NCI-H2107 (cell line): ENCODE data around the gene CLPX.
"Not testable (repeated sequence)": the region's sequence is repeated elsewhere in the genome, so short reads cannot be mapped to it uniquely, and the experiment has no call there.

Experiments
- DNase-seq: peaks from one replicate; lab custom pipeline; 2025; lab: John Stamatoyannopoulos, UW

Gene CLPX

DNA sequence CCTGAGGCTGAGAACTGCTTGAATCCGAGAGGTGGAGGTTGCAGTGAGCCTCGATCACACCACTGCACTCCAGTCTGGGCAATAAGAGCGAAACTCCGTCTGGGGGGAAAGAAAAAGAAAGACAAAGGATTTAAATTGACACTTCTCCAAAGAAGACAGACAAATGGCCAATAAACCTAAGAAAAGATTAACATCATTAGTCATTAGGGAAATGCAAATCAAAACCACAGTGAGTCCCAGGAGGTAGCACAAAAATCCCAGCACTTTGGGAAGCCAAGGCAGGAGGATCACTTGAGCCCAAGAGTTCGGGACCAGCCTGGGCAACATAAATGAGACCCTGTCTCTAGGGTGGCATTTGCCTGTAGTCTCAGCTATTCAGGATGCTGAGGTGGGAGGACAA, 12.6 kb downstream of the CLPX start:
- no peak for DNase-seq

DNA sequence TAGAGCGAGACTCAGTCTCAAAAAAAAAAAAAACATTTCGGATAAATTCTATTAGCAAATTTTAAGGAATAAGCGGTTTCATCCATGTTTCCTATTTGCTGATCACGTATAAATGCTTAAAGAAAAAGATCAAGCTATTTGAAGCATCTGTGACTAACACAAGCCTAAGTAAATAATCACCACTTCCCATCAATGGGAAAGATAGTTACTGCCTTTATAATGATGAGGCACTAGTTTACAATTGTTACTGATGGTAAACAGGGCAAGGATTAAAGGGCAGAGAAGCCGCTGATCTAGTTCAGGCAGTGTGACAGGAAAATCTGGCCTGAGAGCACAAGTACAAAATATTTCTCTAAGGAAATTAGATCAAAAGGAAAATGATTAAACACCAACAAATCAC, 13.7 kb downstream of the CLPX start:
- no peak for DNase-seq

- no peak for DNase-seq
Observed at GRCh38 chr15:65165875-65166274, 19.3 kb downstream of the CLPX start.

DNA sequence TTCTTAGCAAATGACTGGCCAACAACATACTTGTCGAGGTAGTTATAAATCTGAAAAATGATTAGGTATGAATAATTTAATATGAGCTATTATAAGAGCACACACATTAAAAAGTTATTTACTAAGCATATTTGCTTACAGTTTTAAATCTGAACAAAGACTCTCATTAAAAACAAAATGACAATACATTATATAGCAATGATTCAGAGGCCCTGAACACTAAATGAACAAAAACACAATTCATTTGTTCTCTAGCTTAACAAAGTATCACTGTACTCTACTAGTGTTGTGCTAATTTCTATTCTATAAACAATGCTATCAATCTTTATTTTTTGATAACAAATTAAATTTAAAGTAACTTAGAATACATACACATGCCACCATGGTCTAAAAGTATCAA, 21.0 kb downstream of the CLPX start:
- no peak for DNase-seq

GRCh38 chr15:65163041-65163440, 22.1 kb downstream of the CLPX start:
- DNase-seq, result no peak

GRCh38 chr15:65156692-65157091, 28.4 kb downstream of the CLPX start:
- DNase-seq, result no peak

GRCh38 chr15:65154720-65155119, 30.4 kb downstream of the CLPX start:
- no peak for DNase-seq

GRCh38 chr15:65147902-65148301, 37.2 kb downstream of the CLPX start:
- no peak for DNase-seq

- DNase-seq, result no peak
Observed at GRCh38 chr15:65146438-65146837, 38.7 kb downstream of the CLPX start.

DNA sequence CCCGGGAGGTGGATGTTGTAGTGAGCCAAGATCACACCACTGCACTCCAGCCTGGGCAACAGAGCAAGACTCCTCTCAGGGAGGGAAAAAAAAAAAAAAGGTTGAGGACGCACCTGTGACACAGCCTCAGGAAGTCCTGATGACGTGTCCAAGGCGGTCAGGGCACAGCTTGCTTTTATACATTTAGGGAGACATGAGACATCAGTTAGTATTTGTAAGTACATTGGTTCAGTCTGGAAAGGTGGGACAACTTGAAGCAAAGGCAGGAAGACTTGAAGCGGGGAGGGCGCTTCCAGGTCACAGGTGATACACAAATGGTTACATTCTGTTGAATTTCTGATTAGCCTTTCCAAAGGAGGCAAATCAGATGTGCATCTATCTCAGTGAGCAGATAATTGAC, 46.5 kb downstream of the CLPX start:
- not testable (repeated sequence) for DNase-seq

- DNase-seq, result not testable (repeated sequence)
Observed at GRCh38 chr15:65137893-65138292, 47.2 kb downstream of the CLPX start.

DNA sequence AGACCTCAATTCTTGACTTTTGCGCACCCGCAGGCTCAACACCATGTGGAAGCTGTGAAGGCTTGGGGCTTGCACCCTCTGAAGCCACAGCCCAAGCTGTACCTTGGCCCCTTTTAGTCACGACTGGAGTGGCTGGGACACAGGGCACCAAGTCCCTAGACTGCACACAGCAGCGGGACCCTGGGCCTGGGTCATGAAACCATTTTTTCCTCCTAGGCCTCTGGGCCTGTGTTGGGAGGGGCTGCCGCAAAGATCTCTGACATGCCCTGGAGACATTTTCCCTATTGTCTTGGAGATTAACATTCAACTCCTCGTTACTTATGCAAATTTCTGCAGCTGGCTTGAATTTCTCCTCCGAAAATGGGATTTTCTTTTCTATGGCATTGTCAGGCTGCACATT, 48.1 kb downstream of the CLPX start:
- not testable (repeated sequence) for DNase-seq

- no peak for DNase-seq
Observed at GRCh38 chr15:65134538-65134937, 50.6 kb downstream of the CLPX start.

GRCh38 chr15:65133548-65134200, 51.5 kb downstream of the CLPX start, which contains the start of gene PDCD7:
Gene PDCD7, minus strand, starts transcription at chr15:65133808. Its CDS starts 27 bp downstream, at chr15:65133781.
- peak; percentile 24 for DNase-seq

GRCh38 chr15:65132878-65133547, 52.1 kb downstream of the CLPX start:
- no peak for DNase-seq

GRCh38 chr15:65130941-65131340, 54.2 kb downstream of the CLPX start:
- DNase-seq, result no peak

DNA sequence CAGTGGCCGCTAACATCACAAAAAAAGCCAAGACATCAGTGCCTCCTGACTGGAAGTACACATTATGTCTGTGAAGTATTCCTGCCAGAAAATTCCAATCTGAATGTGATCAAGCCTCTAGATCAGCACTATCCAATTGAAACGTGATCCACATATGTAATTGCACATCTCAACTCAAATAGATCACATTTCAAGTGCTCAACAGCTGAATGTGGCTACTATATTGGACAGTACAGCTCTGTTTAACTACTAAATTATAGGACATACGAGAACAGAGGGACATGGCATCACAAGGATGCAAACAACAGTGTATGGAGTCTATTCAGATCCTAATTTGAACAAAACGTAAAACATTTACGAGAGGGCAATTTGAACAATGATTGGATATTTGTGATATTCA, 69.6 kb downstream of the CLPX start:
- peak; percentile 3 for DNase-seq

- DNase-seq, result no peak
Observed at GRCh38 chr15:65115086-65115485, 70.1 kb downstream of the CLPX start, which contains the start of gene UBAP1L. Gene UBAP1L, minus strand, starts transcription at chr15:65115200. Its CDS starts 8,985 bp downstream, at chr15:65106215.

DNA sequence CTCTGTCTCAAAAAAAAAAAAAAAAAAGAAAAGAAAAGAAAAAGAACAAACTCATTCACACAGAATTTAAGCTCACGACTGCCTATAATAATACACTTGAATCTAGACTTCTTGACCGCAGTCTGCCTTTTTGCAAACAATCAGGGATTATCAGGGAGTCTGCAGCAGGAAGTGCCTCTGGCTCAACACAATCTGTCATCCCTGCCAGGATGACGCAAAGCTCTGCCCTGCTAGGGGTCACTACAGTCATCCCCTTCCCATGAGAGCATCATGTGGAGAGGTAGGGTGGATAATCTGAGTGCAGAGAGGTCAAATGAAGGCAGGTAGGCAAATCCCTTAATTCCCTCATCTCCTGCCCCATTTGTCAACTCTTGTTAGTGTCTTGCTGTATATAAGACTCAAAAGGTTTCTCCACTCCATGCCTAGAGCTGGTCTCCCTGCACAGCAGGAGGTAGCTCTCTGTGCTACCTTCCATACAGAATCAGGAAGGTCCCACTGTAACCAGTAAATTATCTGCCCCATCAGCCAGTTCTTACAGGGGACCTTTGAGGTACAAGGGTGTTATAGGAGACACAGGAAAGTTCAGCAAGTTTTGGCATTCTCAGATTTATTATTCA, 74.4 kb downstream of the CLPX start:
- DNase-seq, result no peak

DNA sequence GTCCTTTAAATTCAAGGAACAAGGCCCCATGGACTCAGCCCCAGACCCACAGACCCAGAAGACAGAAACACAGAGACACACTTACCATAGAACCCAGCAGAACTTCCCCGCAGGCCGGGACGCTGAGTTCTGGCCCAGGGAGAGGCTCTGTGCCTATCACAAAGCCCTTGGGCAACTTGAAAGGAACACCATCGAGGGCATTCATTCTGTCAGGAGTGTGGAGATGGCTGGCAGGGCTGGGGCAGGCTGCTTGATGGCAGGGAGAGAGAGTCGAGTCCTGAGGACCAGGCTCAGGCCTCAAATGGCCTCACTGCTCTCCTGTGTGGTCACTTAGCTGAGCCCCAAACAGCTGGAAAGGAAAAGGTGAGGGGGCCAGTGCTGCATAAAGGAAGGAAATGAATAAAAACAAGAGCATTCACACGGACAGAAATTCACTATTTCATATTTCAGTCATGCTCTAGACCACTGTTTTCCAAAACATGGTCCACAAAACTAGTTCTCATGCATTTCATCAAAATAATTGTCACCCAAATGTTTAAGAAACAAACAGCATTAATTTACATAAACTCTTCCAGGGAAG, 79.0 kb downstream of the CLPX start:
- no peak for DNase-seq

DNA sequence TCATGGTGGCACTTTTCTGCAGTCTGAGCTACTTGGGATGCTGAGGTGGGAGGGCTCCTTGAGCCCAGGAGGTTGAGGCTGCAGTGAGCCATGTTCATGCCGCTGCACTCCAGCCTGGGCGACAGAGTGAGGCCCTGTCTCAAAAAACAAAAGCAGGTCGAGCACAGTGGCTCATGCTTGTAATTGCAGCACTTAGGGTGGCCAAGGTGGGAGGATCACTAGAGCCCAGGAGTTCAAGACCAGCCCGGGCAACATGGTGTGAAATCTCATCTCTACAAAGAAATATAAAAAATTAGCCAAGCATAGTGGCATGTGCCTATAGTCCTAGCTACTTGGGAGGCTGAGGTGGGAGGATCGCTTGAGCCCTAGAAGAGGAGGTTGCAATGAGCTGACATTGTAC, 80.1 kb downstream of the CLPX start:
- no peak for DNase-seq

- DNase-seq, result no peak
Observed at GRCh38 chr15:65102912-65103311, 82.2 kb downstream of the CLPX start.
